GM23338 (cell line): ENCODE results near the gene SLC24A4. TPM values are rescaled to one million over a fixed set of nuclear protein-coding genes. Genes with fewer than 3 reads are reported as not detected.

Experiments used
- ATAC-seq: fragments of 200-7000 bp; cut with Tn5 transposase; 3 replicates; pipeline ENCODE4 v1.9.1; 2020
- DNase-seq: peaks from one replicate; pipeline ENCODE4 v3.0.0-alpha.2; 2015; ENCODE audit warnings: low spot score
- H2AFZ ChIP-seq: fragments of 200-600 bp; sonication (generic); 2 replicates; pipeline ENCODE4 v1.8.0; 2016; ENCODE audit warnings: antibody characterized with exemption, mild to moderate bottlenecking, moderate library complexity
- H3F3A ChIP-seq: fragments of 200-600 bp; sonication (generic); replicated peaks from 2 replicates; pipeline ENCODE4 v1.8.0; 2017; ENCODE audit warnings: antibody characterized with exemption, mixed run types, low read depth
- H3K27ac ChIP-seq: fragments of 200-600 bp; sonication (generic); 2 replicates; pipeline ENCODE4 v1.6.1; 2016; ENCODE audit warnings: low read depth
- H3K27me3 ChIP-seq: fragments of 200-600 bp; sonication (generic); 2 replicates; pipeline ENCODE4 v1.8.0; 2016; ENCODE audit warnings: mild to moderate bottlenecking, mixed run types, moderate library complexity; ENCODE audit not compliant: insufficient read depth
- H3K36me3 ChIP-seq: fragments of 200-600 bp; sonication (generic); 2 replicates; pipeline ENCODE4 v1.8.0; 2016; ENCODE audit warnings: mild to moderate bottlenecking; ENCODE audit not compliant: insufficient read depth
- H3K4me1 ChIP-seq: fragments of 200-600 bp; sonication (generic); 2 replicates; pipeline ENCODE4 v1.8.0; 2016; ENCODE audit warnings: mild to moderate bottlenecking, moderate library complexity; ENCODE audit not compliant: insufficient read depth
- H3K4me2 ChIP-seq: fragments of 200-600 bp; sonication (generic); 2 replicates; pipeline ENCODE4 v1.7.1; 2017; ENCODE audit warnings: mixed run types
- H3K4me3 ChIP-seq: fragments of 200-600 bp; sonication (generic); 2 replicates; pipeline ENCODE4 v1.6.1; 2016; ENCODE audit warnings: mixed run types
- H3K79me2 ChIP-seq: fragments of 200-600 bp; sonication (generic); replicated peaks from 2 replicates; pipeline ENCODE4 v1.8.0; 2017; ENCODE audit warnings: mild to moderate bottlenecking; ENCODE audit not compliant: insufficient read depth
- H3K9me2 ChIP-seq: fragments of 200-600 bp; sonication (generic); 2 replicates; pipeline ENCODE4 v1.8.0; 2017; ENCODE audit not compliant: insufficient read depth
- H4K20me1 ChIP-seq: fragments of 200-600 bp; sonication (generic); replicated peaks from 2 replicates; pipeline ENCODE4 v1.8.0; 2017; ENCODE audit warnings: mild to moderate bottlenecking; ENCODE audit not compliant: insufficient read depth
- H3K27ac Mint-ChIP-seq: 2 replicates; pipeline ENCODE4 v1.8.0; 2020; ENCODE audit warnings: inconsistent platforms, mild to moderate bottlenecking, moderate library complexity, mixed read lengths
- H3K27me3 Mint-ChIP-seq: 3 replicates; pipeline ENCODE4 v1.8.0; 2022; ENCODE audit warnings: low read depth, mild to moderate bottlenecking, moderate library complexity, mixed read lengths, inconsistent platforms; ENCODE audit not compliant: insufficient read depth, poor library complexity
- H3K36me3 Mint-ChIP-seq: 3 replicates; pipeline ENCODE4 v1.8.0; 2021; ENCODE audit warnings: low read depth, mild to moderate bottlenecking, inconsistent platforms, moderate library complexity, mixed read lengths
- H3K4me1 Mint-ChIP-seq: 3 replicates; pipeline ENCODE4 v1.8.0; 2020; ENCODE audit warnings: mild to moderate bottlenecking, inconsistent platforms, mixed read lengths
- H3K4me3 Mint-ChIP-seq: 3 replicates; pipeline ENCODE4 v1.8.0; 2021; ENCODE audit warnings: moderate library complexity, mild to moderate bottlenecking, inconsistent platforms, mixed read lengths
- H3K9me3 Mint-ChIP-seq: 3 replicates; pipeline ENCODE4 v1.8.0; 2020; ENCODE audit warnings: moderate library complexity, mild to moderate bottlenecking, inconsistent platforms, mixed read lengths
- CREB1 ChIP-seq: fragments of 250-450 bp; sonication (Bioruptor Pico); IDR thresholded peaks from 2 replicates; pipeline ENCODE4 v1.5.0; 2020; ENCODE audit warnings: low read depth, mild to moderate bottlenecking, moderate library complexity
- EZH2 ChIP-seq: fragments of 200-600 bp; sonication (generic); IDR thresholded peaks from one replicate; pipeline ENCODE4 v1.8.0; 2017; ENCODE audit warnings: antibody characterized with exemption, mild to moderate bottlenecking, low read depth; ENCODE audit not compliant: unreplicated experiment
- EZH2phosphoT487 ChIP-seq: fragments of 200-600 bp; sonication (generic); IDR thresholded peaks from one replicate; pipeline ENCODE4 v1.8.1; 2018; ENCODE audit warnings: antibody characterized with exemption; ENCODE audit not compliant: unreplicated experiment
- JUNB ChIP-seq: IDR thresholded peaks from one replicate; pipeline ENCODE4 v1.6.1; 2016; ENCODE audit warnings: antibody characterized with exemption; ENCODE audit not compliant: unreplicated experiment
- NANOG ChIP-seq: IDR thresholded peaks from 2 replicates; pipeline ENCODE4 v1.6.1; 2016; ENCODE audit warnings: antibody characterized with exemption, borderline replicate concordance
- STAT1 ChIP-seq: IDR thresholded peaks from one replicate; pipeline ENCODE4 v1.6.1; 2016; ENCODE audit warnings: antibody characterized with exemption; ENCODE audit not compliant: unreplicated experiment
- ZNF114 ChIP-seq: fragments of 250-450 bp; sonication (Bioruptor Pico); IDR thresholded peaks from 2 replicates; pipeline ENCODE4 v1.5.0; 2020; ENCODE audit warnings: mild to moderate bottlenecking, moderate library complexity
- ZNF331 ChIP-seq: fragments of 250-450 bp; sonication (Bioruptor Pico); IDR thresholded peaks from 2 replicates; pipeline ENCODE4 v1.5.0; 2020; ENCODE audit warnings: low read depth, mild to moderate bottlenecking, moderate library complexity
- polyA plus RNA-seq: library from polyadenylated mRNA; unstranded; fragments of >200 nt; fragmentation: Nextera tagmentation; extraction: Ambion mirVana; gene quantifications from 2 replicates; pipeline ENCODE4 v1.2.1, GENCODE V29; 2016
- total RNA-seq: library from RNA; depleted of rRNA; stranded (reverse); fragments of >200 nt; shearing (Covaris generic); gene quantifications from 2 replicates; pipeline ENCODE4 v1.2.3, GENCODE V29; 2014
- TF ChIP-seq, protein P1 (sequence below): fragments of 250-450 bp; sonication (Bioruptor Pico); IDR thresholded peaks from 2 replicates; pipeline ENCODE4 v1.5.0; 2020; ENCODE audit warnings: mild to moderate bottlenecking, moderate library complexity
- TF ChIP-seq, protein P2 (sequence below): IDR thresholded peaks from one replicate; pipeline ENCODE4 v1.6.1; 2018; ENCODE audit warnings: antibody characterized with exemption; ENCODE audit not compliant: unreplicated experiment
- TF ChIP-seq, protein P3 (sequence below): IDR thresholded peaks from 2 replicates; pipeline ENCODE4 v1.6.1; 2016; ENCODE audit warnings: antibody characterized with exemption
- TF ChIP-seq, protein P4 (sequence below), 2 experiments: fragments of 200-600 bp in 1 of 2; sonication (generic) in 1 of 2; conservative IDR thresholded peaks; 2 replicates each; pipeline versions ENCODE4 v1.5.1 to v1.6.1; 2016 to 2017; ENCODE audit warnings: antibody characterized with exemption in 2 of 2, low read depth in 2 of 2, mild to moderate bottlenecking in 2 of 2, moderate library complexity in 1 of 2

Gene SLC24A4
- total and polyA plus RNA-seq, 2 experiments from 2014 or later = 0.06 to 0.38 TPM

DNA sequence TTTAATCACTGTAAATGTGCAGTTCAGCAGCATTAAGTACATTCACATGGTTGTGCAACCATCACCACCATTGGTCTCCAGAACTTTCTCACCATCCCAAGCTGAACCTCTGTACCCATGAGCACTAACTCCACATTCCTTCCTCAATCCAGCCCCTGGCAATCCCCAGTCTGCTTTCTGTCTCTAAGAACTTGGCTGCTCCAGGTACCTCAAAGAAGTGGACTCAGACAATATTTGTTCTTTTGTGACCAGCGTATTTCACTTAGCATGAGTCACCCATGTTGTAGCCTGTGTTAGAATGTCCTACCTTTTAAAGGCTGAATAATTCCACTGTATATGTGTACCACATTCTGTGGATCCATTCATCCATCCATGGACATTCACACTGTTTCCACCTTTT lies 64.6 kb downstream of the SLC24A4 start (continued):
- TF ChIP-seq, protein P1, sequence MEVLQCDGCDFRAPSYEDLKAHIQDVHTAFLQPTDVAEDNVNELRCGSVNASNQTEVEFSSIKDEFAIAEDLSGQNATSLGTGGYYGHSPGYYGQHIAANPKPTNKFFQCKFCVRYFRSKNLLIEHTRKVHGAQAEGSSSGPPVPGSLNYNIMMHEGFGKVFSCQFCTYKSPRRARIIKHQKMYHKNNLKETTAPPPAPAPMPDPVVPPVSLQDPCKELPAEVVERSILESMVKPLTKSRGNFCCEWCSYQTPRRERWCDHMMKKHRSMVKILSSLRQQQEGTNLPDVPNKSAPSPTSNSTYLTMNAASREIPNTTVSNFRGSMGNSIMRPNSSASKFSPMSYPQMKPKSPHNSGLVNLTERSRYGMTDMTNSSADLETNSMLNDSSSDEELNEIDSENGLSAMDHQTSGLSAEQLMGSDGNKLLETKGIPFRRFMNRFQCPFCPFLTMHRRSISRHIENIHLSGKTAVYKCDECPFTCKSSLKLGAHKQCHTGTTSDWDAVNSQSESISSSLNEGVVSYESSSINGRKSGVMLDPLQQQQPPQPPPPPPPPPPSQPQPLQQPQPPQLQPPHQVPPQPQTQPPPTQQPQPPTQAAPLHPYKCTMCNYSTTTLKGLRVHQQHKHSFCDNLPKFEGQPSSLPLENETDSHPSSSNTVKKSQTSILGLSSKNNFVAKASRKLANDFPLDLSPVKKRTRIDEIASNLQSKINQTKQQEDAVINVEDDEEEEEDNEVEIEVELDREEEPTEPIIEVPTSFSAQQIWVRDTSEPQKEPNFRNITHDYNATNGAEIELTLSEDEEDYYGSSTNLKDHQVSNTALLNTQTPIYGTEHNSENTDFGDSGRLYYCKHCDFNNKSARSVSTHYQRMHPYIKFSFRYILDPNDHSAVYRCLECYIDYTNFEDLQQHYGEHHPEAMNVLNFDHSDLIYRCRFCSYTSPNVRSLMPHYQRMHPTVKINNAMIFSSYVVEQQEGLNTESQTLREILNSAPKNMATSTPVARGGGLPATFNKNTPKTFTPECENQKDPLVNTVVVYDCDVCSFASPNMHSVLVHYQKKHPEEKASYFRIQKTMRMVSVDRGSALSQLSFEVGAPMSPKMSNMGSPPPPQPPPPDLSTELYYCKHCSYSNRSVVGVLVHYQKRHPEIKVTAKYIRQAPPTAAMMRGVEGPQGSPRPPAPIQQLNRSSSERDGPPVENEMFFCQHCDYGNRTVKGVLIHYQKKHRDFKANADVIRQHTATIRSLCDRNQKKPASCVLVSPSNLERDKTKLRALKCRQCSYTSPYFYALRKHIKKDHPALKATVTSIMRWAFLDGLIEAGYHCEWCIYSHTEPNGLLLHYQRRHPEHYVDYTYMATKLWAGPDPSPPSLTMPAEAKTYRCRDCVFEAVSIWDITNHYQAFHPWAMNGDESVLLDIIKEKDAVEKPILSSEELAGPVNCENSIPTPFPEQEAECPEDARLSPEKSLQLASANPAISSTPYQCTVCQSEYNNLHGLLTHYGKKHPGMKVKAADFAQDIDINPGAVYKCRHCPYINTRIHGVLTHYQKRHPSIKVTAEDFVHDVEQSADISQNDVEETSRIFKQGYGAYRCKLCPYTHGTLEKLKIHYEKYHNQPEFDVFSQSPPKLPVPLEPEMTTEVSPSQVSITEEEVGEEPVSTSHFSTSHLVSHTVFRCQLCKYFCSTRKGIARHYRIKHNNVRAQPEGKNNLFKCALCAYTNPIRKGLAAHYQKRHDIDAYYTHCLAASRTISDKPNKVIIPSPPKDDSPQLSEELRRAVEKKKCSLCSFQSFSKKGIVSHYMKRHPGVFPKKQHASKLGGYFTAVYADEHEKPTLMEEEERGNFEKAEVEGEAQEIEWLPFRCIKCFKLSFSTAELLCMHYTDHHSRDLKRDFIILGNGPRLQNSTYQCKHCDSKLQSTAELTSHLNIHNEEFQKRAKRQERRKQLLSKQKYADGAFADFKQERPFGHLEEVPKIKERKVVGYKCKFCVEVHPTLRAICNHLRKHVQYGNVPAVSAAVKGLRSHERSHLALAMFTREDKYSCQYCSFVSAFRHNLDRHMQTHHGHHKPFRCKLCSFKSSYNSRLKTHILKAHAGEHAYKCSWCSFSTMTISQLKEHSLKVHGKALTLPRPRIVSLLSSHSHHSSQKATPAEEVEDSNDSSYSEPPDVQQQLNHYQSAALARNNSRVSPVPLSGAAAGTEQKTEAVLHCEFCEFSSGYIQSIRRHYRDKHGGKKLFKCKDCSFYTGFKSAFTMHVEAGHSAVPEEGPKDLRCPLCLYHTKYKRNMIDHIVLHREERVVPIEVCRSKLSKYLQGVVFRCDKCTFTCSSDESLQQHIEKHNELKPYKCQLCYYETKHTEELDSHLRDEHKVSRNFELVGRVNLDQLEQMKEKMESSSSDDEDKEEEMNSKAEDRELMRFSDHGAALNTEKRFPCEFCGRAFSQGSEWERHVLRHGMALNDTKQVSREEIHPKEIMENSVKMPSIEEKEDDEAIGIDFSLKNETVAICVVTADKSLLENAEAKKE (CRISPR knock-in tag) = no peak
- TF ChIP-seq STAT1 (no peak), EZH2 (no peak), CREB1 (CRISPR knock-in tag) (no peak)

DNA sequence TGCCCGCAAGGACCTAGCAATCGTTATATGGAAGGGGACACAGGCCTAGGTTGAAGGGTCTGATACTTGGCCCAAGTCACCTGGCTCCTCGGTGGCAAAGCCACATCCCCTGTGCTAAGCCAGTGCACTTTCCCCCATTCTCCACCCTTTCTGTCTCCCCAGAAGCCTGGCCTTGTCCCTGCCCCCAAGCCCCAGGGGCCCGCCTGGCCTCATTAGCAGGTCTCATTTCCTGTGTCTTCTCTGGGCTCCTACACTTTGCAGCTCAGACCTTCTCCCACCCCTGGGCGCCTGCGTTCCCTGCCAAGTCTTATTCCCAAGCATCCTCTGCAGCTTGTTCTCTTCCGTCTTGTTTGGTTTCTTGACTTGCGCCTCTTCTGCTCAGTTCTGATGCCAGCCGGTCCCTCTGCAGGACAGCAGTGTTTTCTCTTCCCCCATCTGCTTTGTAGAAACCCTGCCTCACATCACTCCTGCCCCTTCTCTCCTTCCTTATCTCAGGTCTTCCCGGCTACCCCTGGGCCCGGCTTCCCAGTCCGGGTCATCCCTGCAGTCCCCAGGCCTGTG lies 66.7 kb downstream of the SLC24A4 start:
- Histone ChIP-seq H3K27me3 (no peaks in the 10 kb centered on the region), H3K36me3 (no peaks in the 10 kb centered on the region), H3K27ac (no peak overlapping the region), H3K4me2 (no peak overlapping the region), H2AFZ (peak overlapping the region; percentile 63; the same call in 1 of the 2 replicates), H3K4me1 (peaks cover 6% of the 10 kb centered on the region; the same call in 1 of the 2 replicates), H3K4me3 (no peak overlapping the region), H3K9me2 (no peaks in the 10 kb centered on the region), H3F3A (no peaks in the 10 kb centered on the region), H4K20me1 (no peaks in the 10 kb centered on the region), H3K79me2 (no peaks in the 10 kb centered on the region)
- Mint-ChIP-seq H3K27me3 (peaks cover 13% of the 10 kb centered on the region), H3K4me1 (peaks cover 32% of the 10 kb centered on the region), H3K27ac (peak overlapping the region; percentile 57; the same call in 1 of the 2 replicates), H3K9me3 (no peaks in the 10 kb centered on the region; the same call in 2 of the 3 replicates), H3K4me3 (no peak overlapping the region), H3K36me3 (no peaks in the 10 kb centered on the region)
- DNase-seq (no peak), ATAC-seq (no peak)
- TF ChIP-seq JUNB = no peak
- TF ChIP-seq, protein P2, sequence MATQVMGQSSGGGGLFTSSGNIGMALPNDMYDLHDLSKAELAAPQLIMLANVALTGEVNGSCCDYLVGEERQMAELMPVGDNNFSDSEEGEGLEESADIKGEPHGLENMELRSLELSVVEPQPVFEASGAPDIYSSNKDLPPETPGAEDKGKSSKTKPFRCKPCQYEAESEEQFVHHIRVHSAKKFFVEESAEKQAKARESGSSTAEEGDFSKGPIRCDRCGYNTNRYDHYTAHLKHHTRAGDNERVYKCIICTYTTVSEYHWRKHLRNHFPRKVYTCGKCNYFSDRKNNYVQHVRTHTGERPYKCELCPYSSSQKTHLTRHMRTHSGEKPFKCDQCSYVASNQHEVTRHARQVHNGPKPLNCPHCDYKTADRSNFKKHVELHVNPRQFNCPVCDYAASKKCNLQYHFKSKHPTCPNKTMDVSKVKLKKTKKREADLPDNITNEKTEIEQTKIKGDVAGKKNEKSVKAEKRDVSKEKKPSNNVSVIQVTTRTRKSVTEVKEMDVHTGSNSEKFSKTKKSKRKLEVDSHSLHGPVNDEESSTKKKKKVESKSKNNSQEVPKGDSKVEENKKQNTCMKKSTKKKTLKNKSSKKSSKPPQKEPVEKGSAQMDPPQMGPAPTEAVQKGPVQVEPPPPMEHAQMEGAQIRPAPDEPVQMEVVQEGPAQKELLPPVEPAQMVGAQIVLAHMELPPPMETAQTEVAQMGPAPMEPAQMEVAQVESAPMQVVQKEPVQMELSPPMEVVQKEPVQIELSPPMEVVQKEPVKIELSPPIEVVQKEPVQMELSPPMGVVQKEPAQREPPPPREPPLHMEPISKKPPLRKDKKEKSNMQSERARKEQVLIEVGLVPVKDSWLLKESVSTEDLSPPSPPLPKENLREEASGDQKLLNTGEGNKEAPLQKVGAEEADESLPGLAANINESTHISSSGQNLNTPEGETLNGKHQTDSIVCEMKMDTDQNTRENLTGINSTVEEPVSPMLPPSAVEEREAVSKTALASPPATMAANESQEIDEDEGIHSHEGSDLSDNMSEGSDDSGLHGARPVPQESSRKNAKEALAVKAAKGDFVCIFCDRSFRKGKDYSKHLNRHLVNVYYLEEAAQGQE = no peak
- TF ChIP-seq ZNF331 (CRISPR knock-in tag) = no peak
- no peak for TF ChIP-seq NANOG
- TF ChIP-seq EZH2phosphoT487 = no peak
- TF ChIP-seq, protein P3, sequence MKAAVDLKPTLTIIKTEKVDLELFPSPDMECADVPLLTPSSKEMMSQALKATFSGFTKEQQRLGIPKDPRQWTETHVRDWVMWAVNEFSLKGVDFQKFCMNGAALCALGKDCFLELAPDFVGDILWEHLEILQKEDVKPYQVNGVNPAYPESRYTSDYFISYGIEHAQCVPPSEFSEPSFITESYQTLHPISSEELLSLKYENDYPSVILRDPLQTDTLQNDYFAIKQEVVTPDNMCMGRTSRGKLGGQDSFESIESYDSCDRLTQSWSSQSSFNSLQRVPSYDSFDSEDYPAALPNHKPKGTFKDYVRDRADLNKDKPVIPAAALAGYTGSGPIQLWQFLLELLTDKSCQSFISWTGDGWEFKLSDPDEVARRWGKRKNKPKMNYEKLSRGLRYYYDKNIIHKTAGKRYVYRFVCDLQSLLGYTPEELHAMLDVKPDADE = no peak
- TF ChIP-seq STAT1 = no peak
- no peak for TF ChIP-seq EZH2
- TF ChIP-seq, protein P4, sequence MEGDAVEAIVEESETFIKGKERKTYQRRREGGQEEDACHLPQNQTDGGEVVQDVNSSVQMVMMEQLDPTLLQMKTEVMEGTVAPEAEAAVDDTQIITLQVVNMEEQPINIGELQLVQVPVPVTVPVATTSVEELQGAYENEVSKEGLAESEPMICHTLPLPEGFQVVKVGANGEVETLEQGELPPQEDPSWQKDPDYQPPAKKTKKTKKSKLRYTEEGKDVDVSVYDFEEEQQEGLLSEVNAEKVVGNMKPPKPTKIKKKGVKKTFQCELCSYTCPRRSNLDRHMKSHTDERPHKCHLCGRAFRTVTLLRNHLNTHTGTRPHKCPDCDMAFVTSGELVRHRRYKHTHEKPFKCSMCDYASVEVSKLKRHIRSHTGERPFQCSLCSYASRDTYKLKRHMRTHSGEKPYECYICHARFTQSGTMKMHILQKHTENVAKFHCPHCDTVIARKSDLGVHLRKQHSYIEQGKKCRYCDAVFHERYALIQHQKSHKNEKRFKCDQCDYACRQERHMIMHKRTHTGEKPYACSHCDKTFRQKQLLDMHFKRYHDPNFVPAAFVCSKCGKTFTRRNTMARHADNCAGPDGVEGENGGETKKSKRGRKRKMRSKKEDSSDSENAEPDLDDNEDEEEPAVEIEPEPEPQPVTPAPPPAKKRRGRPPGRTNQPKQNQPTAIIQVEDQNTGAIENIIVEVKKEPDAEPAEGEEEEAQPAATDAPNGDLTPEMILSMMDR (conservative IDR thresholded peaks at IDR 0.05; ENCODE audit: low read depth in 2 of 2) = no peak
- TF ChIP-seq CREB1 (CRISPR knock-in tag) = no peak
- no peak for TF ChIP-seq ZNF114 (CRISPR knock-in tag)
